HK-2 (cell line): ENCODE results near the gene ENTPD3.
"Not testable (repeated sequence)": the region's sequence is repeated elsewhere in the genome, so short reads cannot be mapped to it uniquely, and the experiment has no call there.

Source experiments
- DNase-seq: peaks from one replicate; pipeline ENCODE4 v3.0.0-alpha.2; 2018; ENCODE audit not compliant: unreplicated experiment

The ENTPD3 gene

DNA sequence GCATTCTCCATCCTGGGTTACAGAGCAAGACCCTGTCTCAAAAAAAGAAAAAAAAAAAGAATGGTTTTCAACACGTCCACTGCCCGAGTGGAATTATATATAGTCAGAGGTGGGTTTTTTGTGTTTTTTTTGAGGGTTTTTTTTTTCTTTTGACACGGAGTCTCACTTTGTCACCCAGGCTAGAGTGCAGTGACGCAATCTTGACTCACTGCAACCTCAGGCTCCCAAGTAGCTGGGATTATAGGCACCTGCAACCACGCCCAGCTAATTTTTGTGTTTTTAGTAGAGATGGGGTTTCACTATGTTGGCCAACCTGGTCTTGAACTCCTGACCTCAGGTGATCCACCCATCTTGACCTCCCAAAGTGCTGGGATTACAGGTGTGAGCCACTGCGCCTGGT lies 73.5 kb downstream of the ENTPD3 start:
- DNase-seq = not testable (repeated sequence)

DNA sequence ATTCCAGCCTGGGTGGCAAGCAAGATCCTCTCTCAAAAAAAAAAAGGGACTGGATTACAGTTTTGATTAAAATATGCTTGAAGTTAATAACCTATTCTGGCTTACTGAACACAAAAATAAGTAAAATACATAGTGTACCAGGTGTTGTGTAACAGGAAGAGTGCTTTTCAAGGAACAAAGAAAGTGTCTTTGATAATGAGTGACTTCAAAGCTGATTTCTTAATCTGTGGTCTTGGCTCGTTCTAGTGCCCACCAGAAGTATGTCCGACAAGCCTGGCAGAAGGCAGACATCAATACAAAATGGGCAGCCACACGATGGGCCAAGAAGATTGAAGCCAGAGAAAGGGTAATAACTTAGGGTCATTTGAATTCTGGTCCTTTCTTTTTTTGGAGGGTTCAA lies 74.2 kb downstream of the ENTPD3 start:
- no peak for DNase-seq

DNA sequence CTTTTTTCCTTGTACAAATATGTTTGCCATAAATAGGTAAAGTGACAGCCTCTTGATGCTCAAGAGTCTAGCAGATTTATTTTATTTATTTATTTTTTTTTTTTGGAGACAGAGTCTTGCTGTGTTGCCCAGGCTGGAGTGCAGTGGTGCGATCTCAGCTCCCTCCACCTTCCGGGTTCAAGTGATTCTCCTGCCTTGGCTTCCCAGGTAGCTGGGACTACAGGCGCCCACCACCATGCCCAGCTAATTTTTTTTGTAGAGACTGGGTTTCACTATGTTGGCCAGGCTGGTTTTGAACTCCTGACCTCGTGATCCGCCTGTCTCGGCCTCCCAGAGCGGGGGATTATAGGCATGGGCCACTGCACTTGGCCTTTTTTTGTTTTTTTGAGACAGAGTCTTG lies 75.9 kb downstream of the ENTPD3 start:
- DNase-seq = not testable (repeated sequence)

DNA sequence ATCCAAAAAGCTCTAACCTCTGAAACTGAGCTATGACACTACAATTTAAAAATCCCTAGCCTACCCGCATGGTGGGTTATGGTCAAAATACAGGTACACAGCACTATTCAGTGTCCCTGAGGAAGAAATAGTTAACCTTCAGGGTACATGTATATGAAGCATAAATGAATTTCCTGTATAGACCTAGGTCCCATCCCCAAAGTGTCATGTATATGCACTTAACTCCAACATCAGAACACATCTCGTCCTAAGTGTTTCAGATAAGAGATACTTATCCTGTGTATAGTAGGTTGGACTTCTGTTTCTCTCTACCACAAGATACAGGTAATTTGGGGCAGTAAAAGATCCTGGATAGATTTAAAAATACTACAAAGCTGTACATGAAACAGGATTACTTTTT lies 76.6 kb downstream of the ENTPD3 start:
- no peak for DNase-seq

DNA sequence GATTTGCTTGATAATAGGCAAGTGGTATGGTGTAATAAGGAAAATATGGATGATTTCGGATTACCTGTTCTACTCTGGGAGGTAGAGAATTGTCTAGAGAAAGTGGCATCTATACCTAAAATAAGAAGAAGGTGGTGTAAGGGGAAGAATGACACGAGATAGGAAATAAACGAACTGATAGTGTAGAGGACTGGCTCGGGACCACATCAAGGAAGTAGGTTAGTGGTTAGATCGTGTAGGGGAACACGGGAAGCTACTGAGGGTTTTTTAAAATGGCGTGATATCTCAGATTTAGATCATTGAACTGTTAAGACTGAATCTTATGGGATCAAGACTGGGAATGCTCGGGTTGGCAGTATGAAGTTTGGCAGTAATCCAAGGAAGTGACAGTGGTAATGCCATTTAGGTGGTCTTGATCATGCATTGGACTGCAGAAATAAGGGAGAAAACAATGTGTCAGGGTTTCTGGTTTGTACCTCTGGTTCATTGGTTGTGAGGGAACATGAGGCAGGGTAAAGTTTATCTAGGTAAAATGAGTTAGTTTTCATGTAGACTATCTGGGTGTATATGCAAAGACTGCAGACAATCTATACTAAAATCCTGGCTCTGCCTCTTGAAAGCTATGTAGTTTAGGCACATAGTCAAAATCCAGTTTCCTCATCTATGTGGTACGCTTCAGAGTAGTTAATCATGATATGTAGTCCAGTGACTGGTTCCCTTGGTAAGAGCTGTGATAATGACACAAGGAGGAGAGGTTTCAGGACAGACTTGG lies 77.5 kb downstream of the ENTPD3 start:
- no peak for DNase-seq

DNA sequence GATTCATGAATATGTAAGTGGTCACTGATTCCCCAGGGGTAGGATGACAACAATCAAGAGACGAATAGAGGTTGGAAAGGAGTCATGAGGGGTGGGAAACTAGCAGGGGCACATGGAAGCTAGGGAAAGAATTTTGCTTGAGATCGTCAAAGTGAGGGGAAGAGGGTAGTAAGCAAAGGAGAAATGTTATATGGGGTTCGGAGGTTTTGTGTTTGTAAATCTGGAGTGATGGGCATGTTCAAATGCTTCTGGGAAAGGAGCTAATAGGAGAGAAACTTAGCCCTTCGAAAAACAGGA lies 78.1 kb downstream of the ENTPD3 start:
- no peak for DNase-seq

DNA sequence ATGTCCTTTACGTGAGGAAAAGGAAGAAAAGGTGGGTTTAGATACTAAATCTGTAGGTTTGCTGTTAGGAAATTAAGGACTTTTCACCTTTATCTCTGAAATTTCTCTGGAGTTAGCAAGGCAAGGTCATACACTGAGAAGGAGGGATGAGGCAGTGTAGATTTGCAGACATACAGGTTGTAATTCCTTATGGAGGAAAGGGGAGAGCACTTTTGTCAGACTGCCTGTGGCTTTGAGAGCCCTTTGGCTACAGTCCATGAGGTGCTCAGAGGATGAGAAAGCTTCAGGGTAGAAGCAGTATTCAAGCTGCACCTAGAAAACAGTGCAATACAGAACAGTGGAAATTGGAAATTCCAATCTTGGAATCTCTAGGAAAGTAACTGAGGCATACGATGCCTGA lies 78.5 kb downstream of the ENTPD3 start:
- DNase-seq = no peak

DNA sequence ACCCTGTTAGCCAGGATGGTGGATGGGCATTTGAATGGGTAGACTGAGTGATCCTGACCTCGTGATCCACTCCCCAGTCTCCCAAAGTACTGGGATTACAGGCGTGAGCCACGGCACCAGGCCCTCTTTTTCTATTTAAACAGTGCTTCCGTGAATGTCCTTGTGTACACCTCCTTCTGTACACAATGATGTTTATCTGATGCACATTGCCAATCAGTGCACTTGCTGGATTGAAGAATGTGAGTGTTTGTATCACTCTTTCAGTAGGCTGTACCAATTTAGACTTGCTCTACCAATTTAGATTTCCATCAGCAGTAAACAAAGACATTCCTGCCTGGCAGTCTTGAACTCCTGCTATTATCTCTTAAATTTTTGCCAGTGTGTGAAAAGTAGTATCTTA lies 81.0 kb downstream of the ENTPD3 start:
- no peak for DNase-seq

DNA sequence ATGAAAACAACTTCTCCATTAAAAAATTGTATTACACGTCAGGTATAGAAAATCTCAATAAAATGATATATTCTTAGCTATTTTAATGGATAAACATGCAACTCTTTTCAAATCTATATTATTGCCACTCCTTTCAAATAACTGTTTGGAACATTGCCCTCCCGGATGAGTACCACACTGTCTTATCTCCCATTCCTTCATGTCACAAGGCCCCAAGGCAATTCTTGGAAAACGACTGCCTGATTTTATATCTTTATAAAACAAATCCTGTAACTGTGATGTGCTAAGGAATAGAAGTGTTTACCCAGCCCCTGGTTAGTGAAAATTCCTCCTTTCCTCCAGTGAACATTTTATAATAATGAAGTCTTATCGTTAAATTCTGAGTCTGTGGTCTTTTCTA lies 83.7 kb downstream of the ENTPD3 start:
- DNase-seq = no peak

DNA sequence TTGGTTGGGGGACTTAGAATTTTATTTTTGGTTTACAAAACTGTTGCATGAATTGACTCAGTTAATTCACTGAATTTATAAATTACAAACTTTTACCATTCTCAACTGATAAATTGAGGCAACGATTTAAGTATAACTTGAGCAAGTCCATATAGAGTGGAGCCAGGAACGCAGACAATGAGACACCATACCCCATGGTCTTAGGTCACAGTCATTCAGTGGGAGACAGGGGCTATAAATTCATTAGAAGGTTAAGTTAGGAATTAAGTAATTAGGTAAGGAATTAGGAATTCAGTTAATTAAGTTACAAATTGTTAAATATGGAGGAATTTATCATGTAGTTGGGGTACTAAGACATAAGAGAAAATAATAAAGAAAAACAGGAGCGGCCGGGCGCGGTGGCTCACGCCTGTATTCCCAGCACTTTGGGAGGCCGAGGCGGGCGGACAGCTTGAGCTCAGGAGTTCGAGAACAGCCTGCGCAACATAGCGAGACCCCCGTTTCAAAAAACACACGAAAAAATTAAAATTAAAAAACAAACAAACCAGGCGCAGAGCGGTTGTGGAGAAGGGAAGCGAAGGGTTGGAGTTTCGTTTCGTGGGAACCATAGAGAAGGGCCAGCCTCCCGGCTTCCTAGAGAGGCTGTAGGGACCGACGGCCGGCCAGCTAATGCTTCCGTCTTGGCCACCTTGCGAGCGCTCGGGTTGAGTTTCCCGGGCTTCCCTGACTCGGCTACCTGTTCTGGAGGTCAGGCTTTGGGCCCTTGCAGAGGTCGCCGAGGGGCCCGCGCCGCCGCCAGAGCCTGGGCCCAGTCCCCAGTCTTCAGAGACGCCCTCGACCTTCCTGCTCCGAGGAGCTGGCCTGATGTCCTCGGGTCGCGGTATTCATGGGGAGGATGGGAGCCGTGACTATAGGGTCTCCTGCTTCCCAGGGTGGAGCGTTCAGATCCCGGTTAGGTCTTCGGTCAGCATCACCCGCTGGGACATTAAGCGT lies 89.8 kb downstream of the ENTPD3 start, which contains the start of gene ZNF619:
ZNF619 (plus strand) TSS at position 645 of the 993 bp plus-strand sequence. CDS start 858 bp downstream, outside the sequence.
- DNase-seq = peak; percentile 61

DNA sequence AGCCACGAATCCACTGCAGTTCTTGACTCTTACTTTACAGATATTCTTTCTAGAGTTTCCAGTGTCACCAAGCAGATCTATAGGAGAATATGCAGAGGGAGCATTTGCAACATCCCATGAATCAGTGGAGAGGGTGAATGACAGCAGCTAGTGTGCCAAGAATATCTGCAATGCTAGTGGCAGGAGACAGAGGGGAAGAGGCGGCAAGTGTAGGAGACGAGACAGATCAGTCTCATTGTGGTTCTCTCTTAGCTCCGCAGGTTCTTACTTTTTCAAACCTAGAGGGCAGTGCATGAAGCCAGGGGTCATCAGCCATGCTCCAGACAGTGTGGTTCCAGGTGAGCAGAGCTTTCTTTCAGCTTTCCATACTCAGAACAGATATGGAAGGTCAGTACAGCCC lies 90.7 kb downstream of the ENTPD3 start:
- no peak for DNase-seq
